ENCODE measurements around the gene ABLIM2. TPM values are rescaled to one million over a fixed set of nuclear protein-coding genes. Genes with fewer than 3 reads are reported as not detected.

The ABLIM2 gene
- total and polyA plus RNA-seq, 2 of the 13 experiments (the other 11 are each of a cell fraction or from before 2014, with no cell fraction given), result 0.20 to 0.37 TPM

DNA sequence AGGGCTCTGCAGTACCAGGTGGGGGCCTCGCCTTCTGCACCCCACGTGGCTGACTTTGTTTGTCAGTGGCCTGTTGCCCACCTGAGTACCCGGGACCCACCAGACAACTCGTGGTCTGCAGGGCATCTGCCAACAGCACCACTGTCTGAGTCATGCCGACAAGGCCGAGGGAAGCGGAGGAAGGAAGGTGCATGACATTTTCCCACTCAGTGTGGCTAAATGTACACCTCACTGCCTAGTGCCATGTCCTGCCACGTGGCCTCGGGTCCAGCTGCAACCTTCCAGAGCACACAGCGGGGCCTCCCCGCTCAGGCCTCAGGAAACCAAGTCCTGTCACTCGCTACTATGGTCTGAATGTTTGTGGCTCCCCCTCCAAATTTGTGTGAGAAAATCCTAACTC, 22.1 kb downstream of the ABLIM2 start:
- no TSS peak for BruUV-seq (replicated peaks)
- WGBS (ENCODE audit: low lambda C conversion rate), result 63% methylated on average over 7 of the region's 12 CpGs
- no peak for DNase-seq (ENCODE audit: low spot score)
- Histone ChIP-seq H3K79me2 (ENCODE audit: insufficient read depth, low read length) (no peaks in the 10 kb centered on the region), H3K27me3 (ENCODE audit: control insufficient read depth in 1 of 2, insufficient read depth in 2 of 2, low read length in 2 of 2) (peaks cover 3 to 37% of the 10 kb centered on the region in 2 experiments; a peak in 3 of 5 replicates), H4K20me1 (ENCODE audit: insufficient read depth, low read length) (no peaks in the 10 kb centered on the region), H3K4me1 (ENCODE audit: insufficient read depth, low read length) (no peaks in the 10 kb centered on the region), H3K4me3 (replicated peaks in 1 of 3; ENCODE audit: insufficient read depth in 1 of 3, low read depth in 2 of 3, low read length in 3 of 3) (no peak overlapping the region), H3K4me2 (ENCODE audit: low read depth, low read length) (no peak overlapping the region), H3K36me3 (replicated peaks in 1 of 2; ENCODE audit: control insufficient read depth in 1 of 2, insufficient read depth in 2 of 2, low read length in 2 of 2) (no peaks in the 10 kb centered on the region), H2AFZ (ENCODE audit: low read length) (no peak overlapping the region), H3K9me3 (ENCODE audit: low read length) (no peaks in the 10 kb centered on the region), H3K9ac (ENCODE audit: insufficient read depth, low read depth, low read length) (no peak overlapping the region), H3K27ac (ENCODE audit: extremely low read length, insufficient read depth, low read length) (no peak overlapping the region)
- CTCF ChIA-PET (ENCODE audit: low intra/inter-chr PET ratio, low total read pairs), result no interaction called here
- intact Hi-C loops (cut with micrococcal nuclease; ENCODE audit: unreplicated experiment), result no loop called here
- FAIRE-seq, result no peak
- POLR2A ChIA-PET, result no interaction called here
- TF ChIP-seq RBM22 (optimal IDR thresholded peaks at IDR 0.05; ENCODE audit: low read length) (no peak), ZNF572 (CRISPR knock-in tag; IDR thresholded peaks at IDR 0.05) (no peak), ARID2 (CRISPR knock-in tag; IDR thresholded peaks at IDR 0.05; ENCODE audit: borderline replicate concordance) (no peak), TRIM24 (CRISPR knock-in tag; IDR thresholded peaks at IDR 0.05) (no peak), GATA4 (IDR thresholded peaks at IDR 0.05; ENCODE audit: borderline replicate concordance, low read depth) (no peak), JARID2 (CRISPR knock-in tag; IDR thresholded peaks at IDR 0.05; ENCODE audit: insufficient replicate concordance) (no peak), ZNF20 (CRISPR knock-in tag; IDR thresholded peaks at IDR 0.05) (no peak), KLF15 (CRISPR knock-in tag; IDR thresholded peaks at IDR 0.05; ENCODE audit: borderline replicate concordance) (no peak), ZFP90 (CRISPR knock-in tag; IDR thresholded peaks at IDR 0.05; ENCODE audit: borderline replicate concordance) (no peak), SOX13 (IDR thresholded peaks at IDR 0.05) (no peak), SOX13 (CRISPR knock-in tag; conservative IDR thresholded peaks at IDR 0.05 in 1 of 2, IDR thresholded peaks at IDR 0.05 in 1 of 2) (no peak)
- ATAC-seq, result no peak
- in situ Hi-C loops (cut with HindIII; ENCODE audit: extremely low pct_ligation_motif_present, low pct_unique_long_range_greater_than_20kb), result no loop called here

All from HepG2 (cell line).